ENCODE data around the gene TRERF1.

Gene TRERF1

GRCh38 chr6:42255050-42255449 is 196.7 kb downstream of the TRERF1 start:
- no peak for TF ChIP-seq Cebpa-rat (IDR thresholded peaks at IDR 0.05)
- H3K4me3 ChIP-seq: no peak overlapping the region
- H3K9ac ChIP-seq: no peak overlapping the region
- H4K20me1 ChIP-seq: no peaks in the 10 kb centered on the region
- no peaks in the 10 kb centered on the region for H3K27me3 ChIP-seq
- no peak overlapping the region for H3K27ac ChIP-seq
- H3K36me3 ChIP-seq: peaks cover 99% of the 10 kb centered on the region
- H3K4me2 ChIP-seq: no peak overlapping the region
- H3K4me1 ChIP-seq: peaks cover 17% of the 10 kb centered on the region
- no peaks in the 10 kb centered on the region for H3K9me3 ChIP-seq

GRCh38 chr6:42254505-42254904 is 197.2 kb downstream of the TRERF1 start:
- no peak for TF ChIP-seq Cebpa-rat (IDR thresholded peaks at IDR 0.05)
- H3K36me3 ChIP-seq: peaks cover 100% of the 10 kb centered on the region
- H4K20me1 ChIP-seq: no peaks in the 10 kb centered on the region
- H3K4me2 ChIP-seq: no peak overlapping the region
- H3K27me3 ChIP-seq: no peaks in the 10 kb centered on the region
- peaks cover 17% of the 10 kb centered on the region for H3K4me1 ChIP-seq
- no peak overlapping the region for H3K9ac ChIP-seq
- no peak overlapping the region for H3K27ac ChIP-seq
- no peak overlapping the region for H3K4me3 ChIP-seq
- no peaks in the 10 kb centered on the region for H3K9me3 ChIP-seq

DNA sequence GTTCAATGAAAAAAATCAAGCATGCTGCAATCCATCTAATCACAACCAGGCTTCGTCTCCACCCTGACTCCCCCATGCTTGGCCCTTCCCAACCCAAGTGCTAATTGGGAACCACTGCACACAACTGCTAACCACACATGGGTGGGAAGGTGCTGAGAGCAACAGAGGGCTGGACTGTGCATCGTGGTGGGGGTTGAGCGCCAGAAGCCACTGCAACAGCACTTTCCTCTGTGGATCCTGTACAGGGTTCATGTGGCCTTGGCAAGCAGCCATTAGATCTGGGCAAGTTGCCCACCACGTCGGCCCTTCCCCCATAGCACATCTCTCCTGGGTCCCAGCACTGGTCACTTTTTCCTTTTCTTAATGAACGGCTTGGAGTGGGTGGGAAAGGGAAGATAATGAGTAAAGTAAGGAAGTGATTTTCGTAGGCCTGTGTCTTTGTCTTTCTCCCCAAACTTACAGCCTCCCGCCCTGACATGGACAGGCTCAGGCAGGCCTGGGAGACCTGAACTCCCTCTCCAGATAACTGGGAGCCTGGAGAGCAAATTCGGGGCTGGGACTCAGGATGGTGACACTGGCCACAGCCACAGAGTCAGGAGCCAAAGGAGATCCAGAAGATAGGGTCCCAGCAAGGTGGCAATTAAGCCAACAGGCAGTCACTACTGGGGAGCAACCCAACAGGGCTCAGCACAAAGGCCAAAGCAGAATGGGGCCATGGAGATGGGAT is 199.7 kb downstream of the TRERF1 start:
- no peak for TF ChIP-seq Cebpa-rat (IDR thresholded peaks at IDR 0.05)
- peak overlapping the region; percentile 22; the same call in 1 of the 2 replicates for H3K4me2 ChIP-seq
- no peaks in the 10 kb centered on the region for H3K9me3 ChIP-seq
- peaks cover 17% of the 10 kb centered on the region for H3K4me1 ChIP-seq
- H4K20me1 ChIP-seq: no peaks in the 10 kb centered on the region
- no peak overlapping the region for H3K9ac ChIP-seq
- no peak overlapping the region for H3K4me3 ChIP-seq
- H3K27ac ChIP-seq: 0 out of 2 replicates have a peak overlapping the region, but pooled peaks have one; percentile 10
- H3K27me3 ChIP-seq: no peaks in the 10 kb centered on the region
- H3K36me3 ChIP-seq: peaks cover 98% of the 10 kb centered on the region

DNA sequence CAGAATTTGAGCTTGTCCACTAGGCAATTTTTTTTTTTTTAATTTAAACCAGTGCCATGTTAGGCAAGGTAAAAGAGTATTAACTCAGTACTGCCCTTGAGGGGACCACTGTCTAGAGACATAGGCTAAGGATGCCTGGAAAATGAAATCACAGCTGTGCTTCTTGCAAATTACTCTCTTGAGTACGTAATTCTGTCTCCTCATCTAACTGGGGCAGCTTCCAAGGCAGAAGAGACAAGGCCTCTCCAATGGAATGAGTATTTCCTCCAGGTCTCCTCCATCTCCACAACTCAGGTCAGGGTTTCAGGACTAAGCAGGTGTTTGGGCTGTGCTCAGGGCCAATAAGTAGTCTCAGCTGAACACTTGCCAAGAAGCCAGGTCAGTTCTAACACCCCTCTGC is 200.2 kb downstream of the TRERF1 start:
- H3K9me3 ChIP-seq: no peaks in the 10 kb centered on the region
- H3K36me3 ChIP-seq: peaks cover 98% of the 10 kb centered on the region
- no peak for TF ChIP-seq Cebpa-rat (IDR thresholded peaks at IDR 0.05)
- H3K4me1 ChIP-seq: peaks cover 17% of the 10 kb centered on the region
- H3K4me2 ChIP-seq: no peak overlapping the region
- H3K9ac ChIP-seq: no peak overlapping the region
- H3K27me3 ChIP-seq: no peaks in the 10 kb centered on the region
- H4K20me1 ChIP-seq: no peaks in the 10 kb centered on the region
- H3K4me3 ChIP-seq: no peak overlapping the region
- H3K27ac ChIP-seq: no peak overlapping the region

DNA sequence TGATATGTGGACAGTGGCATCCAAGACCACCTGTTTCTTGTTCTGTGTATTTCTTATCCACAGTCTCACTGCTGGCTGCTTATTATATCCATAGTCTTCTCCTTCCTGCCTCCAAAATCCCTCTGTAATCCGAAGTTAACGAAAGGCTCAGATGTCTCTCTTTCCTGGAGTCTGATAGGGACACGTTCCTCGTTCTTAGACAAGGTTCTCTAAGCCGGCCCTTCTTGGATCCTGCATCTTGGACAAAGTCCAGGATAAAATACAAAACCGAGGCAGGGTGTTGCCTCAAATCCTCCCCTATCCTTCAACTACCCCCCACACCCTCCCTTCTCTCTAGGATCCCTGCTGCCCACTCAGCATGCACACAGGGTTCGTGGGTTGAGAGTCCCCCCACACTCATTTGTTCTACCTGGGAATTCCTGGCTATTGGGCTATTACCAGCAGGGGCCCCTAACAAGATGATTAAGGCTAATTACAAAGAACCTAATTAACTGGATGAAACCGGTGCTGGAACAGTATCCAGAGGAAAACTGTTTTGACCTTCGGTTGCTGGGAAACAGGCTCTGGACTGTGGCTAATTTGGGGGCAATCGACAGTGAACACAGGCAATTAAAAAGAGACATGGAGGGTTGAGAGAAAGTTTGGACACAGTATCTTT is 201.3 kb downstream of the TRERF1 start:
- Histone ChIP-seq H3K36me3 (peaks cover 98% of the 10 kb centered on the region), H3K4me3 (no peak overlapping the region), H3K9me3 (no peaks in the 10 kb centered on the region), H3K27me3 (no peaks in the 10 kb centered on the region), H3K4me2 (no peak overlapping the region), H3K27ac (no peak overlapping the region), H3K9ac (no peak overlapping the region), H3K4me1 (peaks cover 17% of the 10 kb centered on the region), H4K20me1 (no peaks in the 10 kb centered on the region)
- no peak for TF ChIP-seq Cebpa-rat (IDR thresholded peaks at IDR 0.05)

- Histone ChIP-seq H3K4me3 (no peak overlapping the region), H3K4me2 (no peak overlapping the region), H3K9me3 (no peaks in the 10 kb centered on the region), H3K27ac (no peak overlapping the region), H4K20me1 (no peaks in the 10 kb centered on the region), H3K9ac (no peak overlapping the region), H3K27me3 (no peaks in the 10 kb centered on the region), H3K36me3 (peaks cover 98% of the 10 kb centered on the region), H3K4me1 (peaks cover 17% of the 10 kb centered on the region)
- TF ChIP-seq Cebpa-rat (IDR thresholded peaks at IDR 0.05): no peak
Measured at GRCh38 chr6:42249279-42249678, 202.4 kb downstream of the TRERF1 start.

GRCh38 chr6:42243046-42243445 is 208.7 kb downstream of the TRERF1 start:
- no peak overlapping the region for H3K4me3 ChIP-seq
- TF ChIP-seq Cebpa-rat (IDR thresholded peaks at IDR 0.05): no peak
- no peak overlapping the region for H3K27ac ChIP-seq
- H3K9ac ChIP-seq: no peak overlapping the region
- H3K4me2 ChIP-seq: no peak overlapping the region
- H3K4me1 ChIP-seq: no peaks in the 10 kb centered on the region
- no peaks in the 10 kb centered on the region for H3K9me3 ChIP-seq
- no peaks in the 10 kb centered on the region for H3K27me3 ChIP-seq
- no peaks in the 10 kb centered on the region for H4K20me1 ChIP-seq
- peaks cover 91% of the 10 kb centered on the region for H3K36me3 ChIP-seq

DNA sequence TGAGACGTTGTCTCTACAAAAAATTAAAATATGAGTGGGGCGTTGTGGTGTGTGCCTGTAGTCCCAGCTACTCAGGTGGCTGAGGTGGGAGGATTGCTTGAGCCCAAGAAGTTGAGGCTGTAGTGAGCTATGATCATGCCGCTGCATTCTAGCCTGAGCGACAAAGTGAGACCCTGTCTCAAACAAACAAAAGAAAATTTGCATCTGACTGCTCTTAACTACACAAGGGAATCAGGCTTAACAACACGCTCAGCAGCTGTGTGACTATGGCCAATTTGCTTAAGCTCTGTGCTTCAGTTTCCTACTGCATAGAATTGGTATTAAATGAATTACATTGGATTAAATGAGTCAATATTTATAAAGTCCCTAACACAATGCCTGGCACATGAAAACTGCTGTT is 209.8 kb downstream of the TRERF1 start:
- Histone ChIP-seq H3K27ac (no peak overlapping the region), H3K4me3 (no peak overlapping the region), H3K9ac (no peak overlapping the region), H3K4me1 (no peaks in the 10 kb centered on the region), H3K9me3 (no peaks in the 10 kb centered on the region), H3K4me2 (no peak overlapping the region), H3K36me3 (peaks cover 94% of the 10 kb centered on the region), H3K27me3 (no peaks in the 10 kb centered on the region), H4K20me1 (no peaks in the 10 kb centered on the region)
- no peak for TF ChIP-seq Cebpa-rat (IDR thresholded peaks at IDR 0.05)

- Histone ChIP-seq H3K4me3 (no peak overlapping the region), H3K36me3 (peaks cover 87% of the 10 kb centered on the region)
Measured at GRCh38 chr6:42239736-42240375, 211.9 kb downstream of the TRERF1 start.

GRCh38 chr6:42239333-42239732 is 212.4 kb downstream of the TRERF1 start:
- Histone ChIP-seq H3K4me2 (no peak overlapping the region), H3K9me3 (no peaks in the 10 kb centered on the region), H3K9ac (no peak overlapping the region), H3K27ac (no peak overlapping the region), H3K36me3 (peaks cover 84% of the 10 kb centered on the region), H3K27me3 (no peaks in the 10 kb centered on the region), H3K4me3 (no peak overlapping the region), H3K4me1 (no peaks in the 10 kb centered on the region), H4K20me1 (no peaks in the 10 kb centered on the region)
- no peak for TF ChIP-seq Cebpa-rat (IDR thresholded peaks at IDR 0.05)

More at GRCh38 chr6:42239736-42240375, 211.9 kb downstream of the TRERF1 start:
- Histone ChIP-seq H3K4me1 (no peaks in the 10 kb centered on the region), H4K20me1 (no peaks in the 10 kb centered on the region), H3K9me3 (no peaks in the 10 kb centered on the region), H3K27me3 (no peaks in the 10 kb centered on the region), H3K27ac (no peak overlapping the region), H3K9ac (no peak overlapping the region), H3K4me2 (no peak overlapping the region)
- TF ChIP-seq Cebpa-rat (IDR thresholded peaks at IDR 0.05): no peak
